SU-DHL-6 (cell line): ENCODE measurements around the gene ZNF416.

ENCODE experiments used
- H2AFZ ChIP-seq: fragments of 200-600 bp; sonication (generic); 2 replicates; pipeline ENCODE4 v1.6.1; 2014; ENCODE audit warnings: low read depth, mild to moderate bottlenecking, moderate library complexity, mixed read lengths, antibody characterized with exemption, low read length; ENCODE audit not compliant: severe bottlenecking
- H3F3A ChIP-seq: fragments of 200-600 bp; shearing (Covaris generic); 2 replicates; pipeline ENCODE4 v1.6.0; 2016; ENCODE audit warnings: antibody characterized with exemption, mild to moderate bottlenecking; ENCODE audit not compliant: insufficient read depth
- H3K27ac ChIP-seq: fragments of 200-600 bp; sonication (generic); 2 replicates; pipeline ENCODE4 v1.5.1; 2016; ENCODE audit warnings: low read depth, mild to moderate bottlenecking, low read length, moderate library complexity, mixed read lengths
- H3K27me3 ChIP-seq: fragments of 200-600 bp; sonication (generic), shearing (Covaris generic); 2 replicates; pipeline ENCODE4 v1.6.0; 2014; ENCODE audit warnings: mild to moderate bottlenecking, low read length
- H3K36me3 ChIP-seq: fragments of 200-600 bp; sonication (generic); 2 replicates; pipeline ENCODE4 v1.6.1; 2014; ENCODE audit warnings: mild to moderate bottlenecking, low read length, mixed read lengths
- H3K4me2 ChIP-seq: fragments of 300-600, 200-600 bp; shearing (Covaris generic), sonication (generic); 2 replicates; pipeline ENCODE4 v1.6.0; 2014; ENCODE audit warnings: low read length, low read depth, mild to moderate bottlenecking; ENCODE audit not compliant: poor library complexity, severe bottlenecking
- H3K4me3 ChIP-seq: fragments of 200-600 bp; sonication (generic); 2 replicates; pipeline ENCODE4 v1.5.1; 2014; ENCODE audit warnings: antibody characterized with exemption, low read length, mild to moderate bottlenecking, mixed read lengths; ENCODE audit not compliant: insufficient read depth, poor library complexity, severe bottlenecking
- H3K79me2 ChIP-seq: fragments of 200-600 bp; sonication (generic); 2 replicates; pipeline ENCODE4 v1.6.1; 2014; ENCODE audit warnings: mild to moderate bottlenecking, low read length, moderate library complexity; ENCODE audit not compliant: insufficient read depth
- H3K9ac ChIP-seq: fragments of 200-600 bp; sonication (generic); 2 replicates; pipeline ENCODE4 v1.7.0; 2014; ENCODE audit warnings: mild to moderate bottlenecking, low read length
- H3K9me2 ChIP-seq: fragments of 200-600 bp; sonication (generic); replicated peaks from 2 replicates; pipeline ENCODE4 v1.6.1; 2014; ENCODE audit warnings: low read length; ENCODE audit not compliant: insufficient read depth
- H3K9me3 ChIP-seq: fragments of 200-600 bp; sonication (generic); 2 replicates; pipeline ENCODE4 v1.6.1; 2014; ENCODE audit warnings: low read length, mixed read lengths; ENCODE audit not compliant: insufficient read depth
- H4K20me1 ChIP-seq: fragments of 200-600 bp; sonication (generic); 2 replicates; pipeline ENCODE4 v1.6.1; 2014; ENCODE audit warnings: low read depth, mild to moderate bottlenecking, antibody characterized with exemption, low read length, moderate library complexity, mixed read lengths
- EZH2phosphoT487 ChIP-seq: fragments of 200-600 bp; sonication (generic), shearing (Covaris generic); conservative IDR thresholded peaks from 2 replicates; pipeline ENCODE4 v1.6.1; 2018; ENCODE audit warnings: mild to moderate bottlenecking, antibody characterized with exemption, low read length, moderate library complexity, mixed read lengths
- TF ChIP-seq, protein P1 (sequence below): fragments of 200-600 bp; sonication (generic); IDR thresholded peaks from one replicate; pipeline ENCODE4 v1.5.1; 2017; ENCODE audit warnings: antibody characterized with exemption, mild to moderate bottlenecking, low read length, moderate library complexity; ENCODE audit not compliant: insufficient read depth, poor library complexity, severe bottlenecking

The ZNF416 gene

DNA sequence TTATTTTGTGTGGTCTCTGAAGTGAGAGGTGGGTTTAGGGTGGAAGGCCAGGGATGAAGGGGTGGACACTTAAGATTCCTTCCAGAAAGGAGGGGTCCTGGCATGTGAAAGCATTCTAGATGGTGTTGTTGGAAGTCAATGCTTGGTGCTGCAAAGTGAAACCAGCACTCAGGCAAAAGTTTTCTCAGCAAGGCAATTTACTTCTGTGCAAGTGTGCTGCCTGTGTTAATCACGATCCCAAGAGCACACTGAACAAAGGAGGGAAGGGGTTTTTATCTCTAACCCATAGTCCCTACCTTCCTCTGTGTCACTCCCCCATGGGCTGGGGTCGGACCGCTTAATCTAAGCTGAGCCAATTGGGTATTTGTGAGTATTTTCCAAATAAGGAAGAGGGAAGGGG lies 36.6 kb upstream of the ZNF416 start:
- Histone ChIP-seq H3K4me2 (peak overlapping the region; percentile 70), H3K4me3 (peak overlapping the region; percentile 87), H3F3A (no peaks in the 10 kb centered on the region), H3K79me2 (peaks cover 36% of the 10 kb centered on the region), H3K9me2 (no peaks in the 10 kb centered on the region), H3K27ac (no peak overlapping the region), H3K9ac (no peak overlapping the region), H3K27me3 (no peaks in the 10 kb centered on the region), H3K36me3 (peaks cover 50% of the 10 kb centered on the region), H2AFZ (no peak overlapping the region), H3K9me3 (peaks cover 63% of the 10 kb centered on the region; the same call in 1 of the 2 replicates), H4K20me1 (no peaks in the 10 kb centered on the region)
- TF ChIP-seq EZH2phosphoT487, result no peak
- TF ChIP-seq, protein P1, sequence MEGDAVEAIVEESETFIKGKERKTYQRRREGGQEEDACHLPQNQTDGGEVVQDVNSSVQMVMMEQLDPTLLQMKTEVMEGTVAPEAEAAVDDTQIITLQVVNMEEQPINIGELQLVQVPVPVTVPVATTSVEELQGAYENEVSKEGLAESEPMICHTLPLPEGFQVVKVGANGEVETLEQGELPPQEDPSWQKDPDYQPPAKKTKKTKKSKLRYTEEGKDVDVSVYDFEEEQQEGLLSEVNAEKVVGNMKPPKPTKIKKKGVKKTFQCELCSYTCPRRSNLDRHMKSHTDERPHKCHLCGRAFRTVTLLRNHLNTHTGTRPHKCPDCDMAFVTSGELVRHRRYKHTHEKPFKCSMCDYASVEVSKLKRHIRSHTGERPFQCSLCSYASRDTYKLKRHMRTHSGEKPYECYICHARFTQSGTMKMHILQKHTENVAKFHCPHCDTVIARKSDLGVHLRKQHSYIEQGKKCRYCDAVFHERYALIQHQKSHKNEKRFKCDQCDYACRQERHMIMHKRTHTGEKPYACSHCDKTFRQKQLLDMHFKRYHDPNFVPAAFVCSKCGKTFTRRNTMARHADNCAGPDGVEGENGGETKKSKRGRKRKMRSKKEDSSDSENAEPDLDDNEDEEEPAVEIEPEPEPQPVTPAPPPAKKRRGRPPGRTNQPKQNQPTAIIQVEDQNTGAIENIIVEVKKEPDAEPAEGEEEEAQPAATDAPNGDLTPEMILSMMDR, result no peak

DNA sequence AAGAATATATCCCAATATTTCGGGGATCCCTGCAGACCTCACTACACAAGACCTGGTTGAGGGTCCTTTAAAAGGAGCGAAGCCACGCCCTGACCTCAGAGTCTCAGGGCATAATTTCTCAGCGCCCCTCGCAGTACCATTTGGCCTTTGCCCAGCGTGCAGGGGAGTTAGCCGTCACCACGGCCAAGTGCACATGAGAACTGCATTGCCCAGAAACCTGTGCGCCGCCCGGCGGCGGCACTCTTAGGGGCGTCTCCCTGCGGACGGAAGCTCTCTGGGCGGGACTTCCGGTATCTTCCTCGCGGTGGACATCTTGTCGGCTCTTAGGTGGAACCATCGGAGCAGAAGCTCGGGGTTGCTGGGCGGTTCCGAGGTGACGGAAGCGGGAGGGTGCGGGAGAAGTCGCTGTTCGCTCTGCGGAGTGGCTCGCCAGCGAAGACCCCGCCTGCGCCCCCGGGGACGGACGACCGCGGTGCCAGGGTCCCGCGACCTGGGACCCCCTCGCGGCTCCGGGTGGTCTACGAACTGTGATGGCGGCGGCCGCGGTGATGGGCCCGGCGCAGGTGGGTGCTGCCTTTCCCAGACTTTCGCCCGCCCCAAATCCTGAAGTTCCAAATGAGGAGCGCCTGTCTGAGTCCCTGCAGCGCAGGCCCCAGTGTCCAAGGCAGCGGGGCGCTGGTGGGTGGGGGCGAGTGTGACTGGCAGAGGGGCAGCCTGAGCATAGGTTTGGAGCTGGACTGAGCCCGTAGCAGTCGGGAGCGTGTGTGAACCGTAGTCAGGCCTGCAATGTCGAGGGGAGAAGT lies 35.4 kb upstream of the ZNF416 start, which contains the start of gene ZNF134:
Gene ZNF134 (plus strand): TSS at position 302 of the 803 bp plus-strand sequence. CDS start 5,227 bp downstream, outside the sequence.
- H3K9me2 ChIP-seq, result no peaks in the 10 kb centered on the region
- H4K20me1 ChIP-seq, result no peaks in the 10 kb centered on the region
- H3F3A ChIP-seq, result no peaks in the 10 kb centered on the region
- H2AFZ ChIP-seq, result peak within 1 kb of the TSS; percentile 81
- no peaks in the 10 kb centered on the region for H3K27me3 ChIP-seq
- peaks cover 38% of the 10 kb centered on the region for H3K36me3 ChIP-seq
- no peak for TF ChIP-seq EZH2phosphoT487
- TF ChIP-seq, protein P1, result no peak
- H3K9me3 ChIP-seq, result peaks cover 51% of the 10 kb centered on the region; the same call in 1 of the 2 replicates
- H3K9ac ChIP-seq, result peak within 1 kb of the TSS; percentile 72
- peak within 1 kb of the TSS; percentile 70 for H3K4me2 ChIP-seq
- H3K27ac ChIP-seq, result 0 out of 2 replicates have a peak within 1 kb of the TSS, but pooled peaks have one; percentile 12
- peaks cover 34% of the 10 kb centered on the region for H3K79me2 ChIP-seq
- H3K4me3 ChIP-seq, result peak within 1 kb of the TSS; percentile 87

DNA sequence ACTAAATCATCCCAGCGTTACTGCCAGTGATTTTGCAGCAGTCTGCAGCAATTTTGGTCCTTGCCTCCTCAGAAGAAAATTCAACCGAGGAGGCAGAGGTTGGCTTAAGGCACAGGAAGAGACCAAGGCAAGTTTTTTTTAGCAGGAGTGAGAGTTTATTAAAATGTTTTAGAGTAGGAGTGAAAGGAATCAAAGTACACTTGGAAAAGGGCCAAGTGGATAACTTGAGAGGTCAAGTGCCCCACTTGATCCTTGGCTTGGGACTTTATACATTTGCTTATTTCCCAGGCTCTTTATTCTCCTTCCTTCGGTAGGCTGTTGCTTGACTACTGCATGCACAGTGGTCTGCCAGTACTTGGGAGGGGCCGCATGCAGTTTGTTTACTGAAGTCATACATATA lies 32.4 kb upstream of the ZNF416 start:
- no peak overlapping the region for H3K27ac ChIP-seq
- H3K9me2 ChIP-seq, result no peaks in the 10 kb centered on the region
- no peak overlapping the region for H3K9ac ChIP-seq
- peaks cover 17% of the 10 kb centered on the region for H3K36me3 ChIP-seq
- no peak overlapping the region for H3K4me3 ChIP-seq
- H3K9me3 ChIP-seq, result peaks cover 28% of the 10 kb centered on the region; the same call in 1 of the 2 replicates
- no peaks in the 10 kb centered on the region for H3F3A ChIP-seq
- no peaks in the 10 kb centered on the region for H4K20me1 ChIP-seq
- H3K27me3 ChIP-seq, result no peaks in the 10 kb centered on the region
- no peak overlapping the region for H3K4me2 ChIP-seq
- H2AFZ ChIP-seq, result no peak overlapping the region
- TF ChIP-seq EZH2phosphoT487, result no peak
- H3K79me2 ChIP-seq, result peaks cover 19% of the 10 kb centered on the region

DNA sequence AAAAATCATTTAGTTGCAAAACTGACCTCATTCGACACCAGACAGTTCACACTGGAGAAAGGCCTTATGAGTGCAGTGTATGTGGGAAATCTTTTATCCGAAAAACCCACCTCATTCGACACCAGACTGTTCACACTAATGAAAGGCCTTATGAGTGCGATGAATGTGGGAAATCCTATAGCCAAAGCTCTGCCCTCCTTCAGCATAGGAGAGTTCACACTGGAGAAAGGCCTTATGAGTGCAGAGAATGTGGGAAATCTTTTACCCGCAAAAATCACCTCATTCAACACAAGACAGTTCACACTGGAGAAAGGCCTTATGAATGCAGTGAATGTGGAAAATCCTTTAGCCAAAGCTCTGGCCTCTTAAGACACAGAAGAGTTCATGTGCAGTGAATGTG lies 28.2 kb upstream of the ZNF416 start:
- H2AFZ ChIP-seq, result no peak overlapping the region
- H3K27me3 ChIP-seq, result no peaks in the 10 kb centered on the region
- no peaks in the 10 kb centered on the region for H3K9me2 ChIP-seq
- peaks cover 11% of the 10 kb centered on the region; the same call in 1 of the 2 replicates for H3K9me3 ChIP-seq
- no peak overlapping the region for H3K4me3 ChIP-seq
- no peaks in the 10 kb centered on the region for H4K20me1 ChIP-seq
- H3K36me3 ChIP-seq, result peaks cover 11% of the 10 kb centered on the region
- no peak overlapping the region for H3K27ac ChIP-seq
- H3K4me2 ChIP-seq, result no peak overlapping the region
- H3K9ac ChIP-seq, result no peak overlapping the region
- no peaks in the 10 kb centered on the region for H3F3A ChIP-seq
- H3K79me2 ChIP-seq, result no peaks in the 10 kb centered on the region
- TF ChIP-seq, protein P1, result no peak
- no peak for TF ChIP-seq EZH2phosphoT487
